ENCODE data around the gene EFNB3.

The EFNB3 gene

DNA sequence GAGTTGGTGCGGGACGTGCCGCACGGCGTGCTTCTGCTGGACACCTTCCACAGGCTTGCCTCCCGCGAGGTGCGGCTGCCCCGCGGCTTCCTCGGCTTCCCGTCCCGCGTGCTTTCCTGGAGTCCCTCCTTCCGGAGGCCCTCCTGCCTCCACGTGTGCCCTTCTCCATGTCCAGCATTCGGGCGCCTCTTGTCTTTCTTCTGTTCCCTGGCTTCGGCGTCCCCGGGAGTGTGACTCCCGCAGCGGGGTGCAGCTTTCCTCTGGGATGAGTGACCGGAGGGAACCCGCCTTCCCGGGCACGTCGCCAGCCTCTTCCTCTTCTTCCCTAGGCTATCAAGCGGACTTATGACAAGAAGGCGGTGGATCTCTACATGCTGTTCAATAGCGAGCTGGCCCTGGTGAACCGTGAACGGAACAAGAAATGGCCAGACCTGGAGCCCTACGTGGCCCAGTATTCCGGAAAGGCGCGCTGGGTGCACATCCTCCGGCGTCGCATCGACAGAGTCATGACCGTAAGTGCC, 35.5 kb downstream of the EFNB3 start:
- H3K4me3 ChIP-seq (ENCODE audit: low read length): no peak overlapping the region
- TF ChIP-seq, protein P1, sequence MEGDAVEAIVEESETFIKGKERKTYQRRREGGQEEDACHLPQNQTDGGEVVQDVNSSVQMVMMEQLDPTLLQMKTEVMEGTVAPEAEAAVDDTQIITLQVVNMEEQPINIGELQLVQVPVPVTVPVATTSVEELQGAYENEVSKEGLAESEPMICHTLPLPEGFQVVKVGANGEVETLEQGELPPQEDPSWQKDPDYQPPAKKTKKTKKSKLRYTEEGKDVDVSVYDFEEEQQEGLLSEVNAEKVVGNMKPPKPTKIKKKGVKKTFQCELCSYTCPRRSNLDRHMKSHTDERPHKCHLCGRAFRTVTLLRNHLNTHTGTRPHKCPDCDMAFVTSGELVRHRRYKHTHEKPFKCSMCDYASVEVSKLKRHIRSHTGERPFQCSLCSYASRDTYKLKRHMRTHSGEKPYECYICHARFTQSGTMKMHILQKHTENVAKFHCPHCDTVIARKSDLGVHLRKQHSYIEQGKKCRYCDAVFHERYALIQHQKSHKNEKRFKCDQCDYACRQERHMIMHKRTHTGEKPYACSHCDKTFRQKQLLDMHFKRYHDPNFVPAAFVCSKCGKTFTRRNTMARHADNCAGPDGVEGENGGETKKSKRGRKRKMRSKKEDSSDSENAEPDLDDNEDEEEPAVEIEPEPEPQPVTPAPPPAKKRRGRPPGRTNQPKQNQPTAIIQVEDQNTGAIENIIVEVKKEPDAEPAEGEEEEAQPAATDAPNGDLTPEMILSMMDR (IDR thresholded peaks at IDR 0.05; ENCODE audit: low read depth, low read length, poor library complexity, severe bottlenecking): no peak
- no peak for TF ChIP-seq EZH2phosphoT487 (IDR thresholded peaks at IDR 0.05; ENCODE audit: borderline replicate concordance, low read length)
- H3K36me3 ChIP-seq (ENCODE audit: control insufficient read depth, low read length): no peaks in the 10 kb centered on the region

GRCh38 chr17:7742729-7743128, 37.7 kb downstream of the EFNB3 start:
- H3K4me3 ChIP-seq (ENCODE audit: low read length): no peak overlapping the region
- H3K79me2 ChIP-seq (ENCODE audit: control insufficient read depth, low read length): no peaks in the 10 kb centered on the region
- H3K36me3 ChIP-seq (ENCODE audit: control insufficient read depth, low read length): no peaks in the 10 kb centered on the region
- no peak overlapping the region for H3K27ac ChIP-seq (ENCODE audit: low read depth, low read length)
- H3K27me3 ChIP-seq (ENCODE audit: control insufficient read depth, low read length): peaks cover 2% of the 10 kb centered on the region; the same call in 1 of the 2 replicates
- no peaks in the 10 kb centered on the region for H3K9me3 ChIP-seq (ENCODE audit: control insufficient read depth, insufficient read depth, low read length)
- no peaks in the 10 kb centered on the region for H3K9me2 ChIP-seq (replicated peaks; ENCODE audit: control insufficient read depth, low read length)
- H4K20me1 ChIP-seq (ENCODE audit: control insufficient read depth, insufficient read depth, low read depth, low read length): no peaks in the 10 kb centered on the region
- no peaks in the 10 kb centered on the region for H3K4me1 ChIP-seq (ENCODE audit: control insufficient read depth, low read length)
- no peak overlapping the region for H3K4me2 ChIP-seq (ENCODE audit: low read length)
- H3F3A ChIP-seq (ENCODE audit: control insufficient read depth, insufficient read depth): 0 out of 2 replicates have a peak, but pooled peaks cover 2% of the 10 kb centered on the region
- TF ChIP-seq EZH2phosphoT487 (IDR thresholded peaks at IDR 0.05; ENCODE audit: borderline replicate concordance, low read length): no peak
- TF ChIP-seq, protein P1 (IDR thresholded peaks at IDR 0.05; ENCODE audit: low read depth, low read length, poor library complexity, severe bottlenecking): no peak

More for the DNA sequence above, 35.5 kb downstream of the EFNB3 start:
- Histone ChIP-seq H3K9me3 (ENCODE audit: control insufficient read depth, insufficient read depth, low read length) (no peaks in the 10 kb centered on the region), H3K4me2 (ENCODE audit: low read length) (no peak overlapping the region), H3K9me2 (replicated peaks; ENCODE audit: control insufficient read depth, low read length) (no peaks in the 10 kb centered on the region), H3F3A (ENCODE audit: control insufficient read depth, insufficient read depth) (no peaks in the 10 kb centered on the region), H3K79me2 (ENCODE audit: control insufficient read depth, low read length) (no peaks in the 10 kb centered on the region), H3K27ac (ENCODE audit: low read depth, low read length) (no peak overlapping the region), H4K20me1 (ENCODE audit: control insufficient read depth, insufficient read depth, low read depth, low read length) (no peaks in the 10 kb centered on the region), H3K27me3 (ENCODE audit: control insufficient read depth, low read length) (peaks cover 10% of the 10 kb centered on the region), H3K4me1 (ENCODE audit: control insufficient read depth, low read length) (no peaks in the 10 kb centered on the region)

GRCh38 chr17:7744416-7744815, 39.4 kb downstream of the EFNB3 start:
- H3K79me2 ChIP-seq (ENCODE audit: control insufficient read depth, low read length): no peaks in the 10 kb centered on the region
- no peaks in the 10 kb centered on the region for H3K36me3 ChIP-seq (ENCODE audit: control insufficient read depth, low read length)
- TF ChIP-seq EZH2phosphoT487 (IDR thresholded peaks at IDR 0.05; ENCODE audit: borderline replicate concordance, low read length): no peak
- TF ChIP-seq, protein P1 (IDR thresholded peaks at IDR 0.05; ENCODE audit: low read depth, low read length, poor library complexity, severe bottlenecking): no peak
- no peaks in the 10 kb centered on the region for H3K9me2 ChIP-seq (replicated peaks; ENCODE audit: control insufficient read depth, low read length)
- H3K9me3 ChIP-seq (ENCODE audit: control insufficient read depth, insufficient read depth, low read length): no peaks in the 10 kb centered on the region
- no peak overlapping the region for H3K4me2 ChIP-seq (ENCODE audit: low read length)
- no peaks in the 10 kb centered on the region for H3K4me1 ChIP-seq (ENCODE audit: control insufficient read depth, low read length)
- H3K27ac ChIP-seq (ENCODE audit: low read depth, low read length): no peak overlapping the region
- 0 out of 2 replicates have a peak, but pooled peaks cover 2% of the 10 kb centered on the region for H3F3A ChIP-seq (ENCODE audit: control insufficient read depth, insufficient read depth)
- no peak overlapping the region for H3K4me3 ChIP-seq (ENCODE audit: low read length)
- H4K20me1 ChIP-seq (ENCODE audit: control insufficient read depth, insufficient read depth, low read depth, low read length): no peaks in the 10 kb centered on the region
- H3K27me3 ChIP-seq (ENCODE audit: control insufficient read depth, low read length): peaks cover 5% of the 10 kb centered on the region; the same call in 1 of the 2 replicates

Data from DOHH2 (cell line).